ENCODE measurements around the gene GSC. TPM values are rescaled to one million over a fixed set of nuclear protein-coding genes. Genes with fewer than 3 reads are reported as not detected.

GSC gene
- total RNA-seq, result not detected in 2 replicates

DNA sequence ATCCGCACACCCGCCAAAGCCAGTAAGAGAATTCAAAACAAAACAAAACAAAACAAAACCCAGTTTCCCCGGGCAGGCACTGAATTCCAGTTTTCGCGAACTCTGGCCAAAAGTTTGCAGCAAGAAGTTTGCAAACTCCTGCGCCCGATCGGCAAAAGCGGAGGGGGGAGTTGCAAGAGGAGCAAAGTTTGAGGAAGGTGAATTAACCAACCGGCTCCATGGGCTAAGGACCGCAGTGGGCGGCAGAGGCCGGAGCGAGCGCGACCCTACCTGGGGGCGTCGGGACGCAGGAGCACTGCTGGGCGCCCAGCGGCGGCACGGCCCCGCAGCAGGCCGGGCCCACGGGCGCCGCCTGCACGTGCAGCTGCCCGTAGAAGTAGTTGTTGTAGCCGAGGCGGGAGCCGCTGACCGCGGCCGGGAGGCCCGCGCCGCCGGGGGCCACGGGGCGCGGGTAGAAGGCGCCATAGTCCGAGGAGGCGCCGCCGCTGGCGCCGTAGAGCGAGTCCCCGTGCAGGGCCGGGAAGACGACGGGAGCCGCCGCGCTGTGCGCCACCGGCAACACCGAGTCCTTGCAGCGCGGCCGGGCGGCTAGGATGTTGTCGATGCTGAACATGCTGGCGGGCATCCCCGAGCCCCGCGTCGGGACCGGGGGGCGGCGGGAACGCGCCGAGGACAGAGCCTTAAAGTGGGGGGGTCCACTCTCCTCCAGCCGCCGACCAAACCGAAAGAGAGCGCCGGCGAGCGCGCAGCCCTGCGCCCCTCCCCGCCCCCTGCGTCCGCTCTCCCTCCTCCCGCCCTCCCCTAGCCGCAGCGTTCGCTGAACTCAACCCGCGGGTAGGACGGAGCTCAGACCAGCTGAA is at the start of gene GSC:
Gene GSC (minus strand): TSS at position 723 of the 860 bp plus-strand sequence. CDS start 98 bp downstream, at position 625.

Other genes with a start within 250 kb of the GSC start
- not detected in 2 replicates for gene SERPINA4, start 208.7 kb downstream of the GSC start, total RNA-seq
- gene SERPINA5, start 188.7 kb downstream of the GSC start, total RNA-seq, result 0.17 TPM in 1 of 2 replicates, not detected in the other
- not detected in 2 replicates for gene SERPINA3, start 157.7 kb downstream of the GSC start, total RNA-seq

Data from dermis lymphatic vessel endothelial cell (primary cell).